HL-60/S4 treated with retinoic acid at 250 ng/mL for 4 days and 3 days (cell line): ENCODE data around the gene SBSN.

ENCODE experiments used
- in situ Hi-C: fragments of 300-500 bp; cut with MboI; formaldehyde crosslinking; loops from 2 replicates; pipeline ENCODE4 v1.7.0; 2022; ENCODE audit warnings: low sequenced_read_pairs

SBSN gene

DNA sequence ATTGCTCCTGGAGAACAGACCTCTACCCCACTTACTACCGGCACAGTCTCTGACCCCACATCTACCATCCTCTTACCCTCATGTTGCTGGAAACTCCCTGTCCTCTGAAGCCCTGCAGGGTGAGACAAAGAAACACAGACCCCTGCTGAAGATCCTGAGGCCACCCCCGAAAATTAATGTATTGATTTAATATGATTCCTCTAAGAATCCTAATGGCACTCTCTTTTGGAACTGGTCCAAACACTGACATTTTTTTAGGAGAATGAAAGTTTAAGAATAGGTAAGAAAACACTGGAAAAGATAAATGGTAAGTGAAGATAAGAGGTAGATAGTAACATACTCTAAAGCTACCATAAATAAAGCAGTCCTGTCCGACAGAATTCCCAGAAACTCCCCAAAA lies 20.0 kb downstream of the SBSN start:
- in situ Hi-C loops, result no loop called here

DNA sequence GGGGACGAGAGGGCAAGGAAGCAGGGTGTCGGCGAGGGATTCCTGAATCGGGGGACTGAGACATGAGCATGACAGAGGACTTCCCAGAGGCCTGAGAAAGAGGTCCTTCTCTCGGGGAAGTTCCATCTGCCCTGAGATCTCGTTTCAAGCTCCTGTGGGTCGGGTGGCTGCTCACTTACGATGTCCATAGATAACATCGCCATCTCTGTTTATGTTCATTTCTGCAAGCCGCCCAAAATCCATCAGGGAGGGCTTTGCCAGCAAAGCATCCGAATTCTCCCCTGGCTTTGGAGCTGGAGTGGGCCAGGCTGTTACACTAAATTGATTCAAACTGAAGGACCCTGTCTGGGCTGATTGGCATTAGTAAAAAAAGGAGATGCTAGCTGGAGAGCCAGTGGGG lies 20.6 kb downstream of the SBSN start:
- in situ Hi-C loops, result no loop called here

- in situ Hi-C loops, result no loop called here
These were observed 22.1 kb downstream of the SBSN start for GRCh38 chr19:35506011-35506410.

DNA sequence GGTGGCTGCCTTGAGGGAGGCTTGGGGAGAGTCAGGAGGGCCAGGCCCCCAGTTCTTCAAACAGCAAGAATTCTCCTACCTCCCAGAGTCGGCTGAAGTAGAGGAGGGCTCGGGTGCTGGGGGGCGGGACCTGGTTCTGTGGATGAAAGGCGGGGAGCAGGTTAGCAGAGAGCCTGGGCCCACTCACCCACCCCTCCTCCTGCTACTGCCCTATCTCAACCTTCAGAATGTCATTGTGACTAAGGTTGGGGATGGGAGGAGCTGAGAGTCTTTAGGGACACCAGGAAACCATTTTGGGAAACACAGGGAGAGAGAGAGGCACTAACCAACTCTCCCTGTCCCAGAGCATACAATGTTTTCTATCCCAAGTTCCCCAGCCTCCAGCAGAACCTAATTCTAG lies 25.4 kb downstream of the SBSN start:
- in situ Hi-C loops, result no loop called here

GRCh38 chr19:35501684-35502083 lies 26.4 kb downstream of the SBSN start:
- in situ Hi-C loops, result no loop called here

DNA sequence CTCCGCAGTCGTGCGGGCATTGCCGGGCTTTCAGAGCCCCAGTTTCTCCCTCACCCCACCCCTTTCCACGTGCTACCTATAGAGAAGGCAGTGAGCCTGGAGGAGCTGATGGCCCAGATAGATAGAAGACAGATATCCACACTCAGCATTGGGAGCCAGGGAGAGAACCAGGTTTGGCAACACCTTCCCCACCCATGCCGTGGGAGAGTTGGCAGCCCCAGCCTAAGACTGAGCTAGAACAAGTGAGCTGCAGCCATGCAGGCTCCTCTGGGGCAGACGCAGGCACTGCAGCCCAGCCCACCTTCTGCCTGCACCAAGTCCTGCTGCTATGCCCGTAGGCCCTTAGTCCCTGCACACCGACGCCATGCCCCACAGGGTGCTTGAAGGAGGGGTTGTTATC lies 27.5 kb downstream of the SBSN start:
- in situ Hi-C loops, result no loop called here

DNA sequence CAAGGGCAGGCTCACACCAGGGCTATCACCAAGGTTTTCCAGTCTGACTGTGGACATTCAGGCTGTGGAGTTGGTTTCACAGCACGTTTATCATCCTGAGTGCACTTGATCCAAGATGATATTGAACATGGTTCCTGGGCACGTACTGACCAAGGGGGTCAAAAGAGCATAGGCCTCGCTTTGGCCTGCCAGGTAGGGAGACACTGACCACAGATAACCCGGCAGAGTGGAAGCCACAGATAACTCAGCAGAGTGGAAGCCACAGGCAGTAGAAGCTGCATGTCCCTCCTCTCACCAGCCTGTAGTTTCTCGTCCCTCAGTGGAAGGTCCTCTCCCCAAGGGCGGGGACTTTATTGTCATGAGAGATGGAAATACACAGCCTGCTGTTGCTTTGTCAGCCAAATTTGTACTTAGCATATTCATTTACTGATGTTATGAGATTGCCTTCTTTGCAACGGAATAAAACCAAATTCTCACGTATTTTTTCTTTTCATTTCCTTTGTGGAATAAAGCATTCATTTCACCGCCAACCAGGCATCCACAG lies 29.1 kb downstream of the SBSN start:
- in situ Hi-C loops, result no loop called here

DNA sequence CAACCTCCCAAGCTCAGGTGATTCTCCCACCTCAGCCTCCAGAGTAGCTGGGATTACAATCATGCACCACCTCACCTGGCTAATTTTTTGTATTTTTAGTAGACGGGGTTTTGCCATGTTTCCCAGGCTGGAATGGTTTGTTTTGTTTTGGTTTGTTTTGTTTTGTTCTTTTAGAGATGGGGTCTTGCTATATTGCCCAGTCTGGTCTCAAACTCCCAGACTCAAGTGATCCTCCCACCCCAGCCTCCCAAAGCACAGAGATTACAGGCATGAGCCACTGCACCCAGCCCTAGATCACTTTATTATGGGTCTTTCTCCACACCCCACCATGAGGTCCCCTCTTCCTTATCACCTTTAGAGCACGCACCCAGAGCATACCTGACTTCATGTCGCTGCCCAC lies 29.9 kb downstream of the SBSN start:
- in situ Hi-C loops, result no loop called here

- in situ Hi-C loops, result no loop called here
These were observed 30.7 kb downstream of the SBSN start for GRCh38 chr19:35497406-35497805.

- in situ Hi-C loops, result no loop called here
These were observed 32.7 kb downstream of the SBSN start for GRCh38 chr19:35495107-35496064.

DNA sequence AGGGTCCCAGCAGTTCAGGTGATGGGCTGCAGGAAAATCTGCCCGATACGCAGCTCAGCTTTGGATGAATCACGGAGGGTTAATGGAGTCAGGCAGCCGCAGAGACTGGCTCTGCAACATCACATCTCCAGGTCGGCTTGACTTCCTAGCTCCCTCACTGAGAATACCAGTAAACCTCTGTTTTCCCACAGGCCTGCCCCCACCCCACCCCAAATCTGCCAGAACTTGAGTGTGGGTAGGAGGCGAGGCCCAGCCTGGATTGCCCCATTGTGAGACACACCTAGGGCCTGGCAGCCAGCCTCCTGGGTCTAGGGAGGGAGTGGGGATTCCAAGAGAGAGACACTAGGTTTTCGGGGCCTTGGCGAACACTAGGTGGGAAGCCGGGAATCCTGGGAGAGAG lies 34.1 kb downstream of the SBSN start:
- in situ Hi-C loops, result no loop called here

- in situ Hi-C loops, result no loop called here
These were observed 36.2 kb downstream of the SBSN start for GRCh38 chr19:35491836-35492360.

GRCh38 chr19:35490364-35490763 lies 37.7 kb downstream of the SBSN start, which contains the start of gene KRTDAP:
Gene KRTDAP (minus strand): TSS chr19:35490464. CDS start chr19:35490442, 22 bp downstream.
- in situ Hi-C loops, result no loop called here

DNA sequence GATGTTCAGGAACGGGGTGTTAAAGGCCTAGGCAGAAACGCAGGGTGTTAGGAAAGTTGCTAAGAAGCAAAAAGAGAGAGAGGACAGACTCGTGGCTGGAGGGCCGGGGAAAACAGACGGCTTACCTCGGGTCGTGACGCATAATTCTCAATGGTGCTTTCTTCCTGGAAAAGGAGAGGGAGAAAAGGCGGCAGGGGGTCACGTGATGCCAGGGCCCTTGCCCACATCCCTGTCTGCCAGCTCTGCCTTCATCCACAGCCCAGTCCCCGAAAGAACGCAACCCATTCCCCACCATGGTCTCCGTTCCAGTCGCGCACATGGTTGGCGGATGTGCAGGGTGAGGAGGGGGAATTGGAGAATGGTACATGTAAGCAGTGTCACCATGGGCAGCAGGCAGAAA lies 39.4 kb downstream of the SBSN start:
- in situ Hi-C loops, result no loop called here

DNA sequence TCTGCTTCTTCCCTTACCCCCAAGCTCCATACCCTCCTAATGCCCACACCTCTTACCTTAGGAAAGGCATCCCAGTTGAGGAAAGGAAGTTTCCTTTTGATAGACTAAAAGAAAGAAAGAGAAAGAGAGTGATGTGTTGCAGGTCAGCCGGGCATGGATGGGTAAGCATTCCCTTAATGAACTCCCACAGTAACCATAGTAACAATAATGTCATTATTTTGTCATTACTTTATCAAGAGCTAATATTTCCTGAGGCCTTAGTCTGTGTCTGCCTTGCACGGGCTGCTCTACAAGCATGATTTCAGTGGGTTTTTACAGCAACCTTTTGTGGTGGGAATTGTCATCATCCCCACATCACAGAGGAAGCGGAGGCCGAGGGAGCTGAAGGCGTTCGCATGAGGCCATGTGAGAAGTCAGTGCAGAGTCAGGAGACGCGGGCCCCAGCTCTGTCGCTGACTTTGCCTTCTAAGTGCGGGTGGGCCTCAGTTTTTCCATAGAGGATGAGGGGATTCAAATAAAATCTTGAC lies 40.4 kb downstream of the SBSN start:
- in situ Hi-C loops, result no loop called here

DNA sequence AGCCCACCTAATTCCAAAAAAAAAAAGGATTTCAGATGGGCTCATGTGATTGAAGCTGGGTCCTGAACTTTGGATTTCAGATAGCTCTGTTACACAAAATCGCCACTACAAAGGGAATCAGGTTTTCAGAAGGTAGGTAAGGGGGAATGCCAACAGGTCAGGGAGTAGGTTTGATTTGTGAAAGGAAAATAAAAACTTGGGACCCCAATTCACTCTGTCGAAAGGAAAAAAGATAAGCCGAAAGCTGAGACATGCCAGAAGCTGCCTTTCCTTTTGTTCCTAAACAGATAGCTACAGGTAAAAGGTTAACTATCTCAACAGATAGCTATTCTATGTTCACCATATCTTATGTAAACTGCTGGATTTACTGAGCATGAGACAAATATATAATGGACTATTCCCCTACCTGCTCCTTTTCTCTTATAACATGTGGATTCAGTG lies 41.8 kb downstream of the SBSN start:
- in situ Hi-C loops, result no loop called here

DNA sequence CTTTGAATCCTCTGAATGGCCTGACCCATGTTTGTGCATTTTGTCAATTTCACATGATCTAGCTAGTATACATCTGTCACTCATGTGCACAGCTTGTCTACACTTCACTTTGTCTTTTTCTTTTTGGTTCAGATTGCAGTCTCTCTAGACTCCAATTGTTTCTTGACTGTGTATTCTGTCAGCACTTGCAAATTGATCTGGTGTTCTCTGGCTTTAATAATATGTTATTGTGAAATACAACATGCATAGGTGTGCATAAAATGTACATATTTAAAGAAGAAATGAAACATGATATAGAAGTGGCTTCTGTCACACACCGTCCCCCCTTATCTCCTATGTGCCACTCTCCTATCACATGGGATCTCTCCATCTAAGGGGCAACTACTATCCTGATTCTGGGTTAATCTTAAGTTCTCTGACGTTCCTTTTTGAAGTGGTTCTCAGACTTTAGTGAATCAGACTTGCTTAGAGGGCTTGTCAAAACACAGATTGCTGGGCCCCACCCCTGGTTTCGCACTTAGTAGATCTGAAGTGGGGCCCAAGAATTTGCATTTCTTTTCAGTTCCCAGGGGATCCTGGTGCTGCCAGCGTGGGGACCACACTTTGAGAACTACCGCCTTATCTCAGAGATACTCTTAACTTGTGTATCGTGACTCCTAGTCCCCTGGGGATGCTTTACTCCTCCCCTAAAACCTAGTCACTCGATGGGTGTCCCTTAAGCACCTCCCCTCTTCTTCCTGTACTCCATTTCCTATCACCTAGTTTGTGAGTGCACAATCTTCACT lies 43.7 kb downstream of the SBSN start:
- in situ Hi-C loops, result no loop called here

- in situ Hi-C loops, result no loop called here
These were observed 45.0 kb downstream of the SBSN start for GRCh38 chr19:35483089-35483488.

DNA sequence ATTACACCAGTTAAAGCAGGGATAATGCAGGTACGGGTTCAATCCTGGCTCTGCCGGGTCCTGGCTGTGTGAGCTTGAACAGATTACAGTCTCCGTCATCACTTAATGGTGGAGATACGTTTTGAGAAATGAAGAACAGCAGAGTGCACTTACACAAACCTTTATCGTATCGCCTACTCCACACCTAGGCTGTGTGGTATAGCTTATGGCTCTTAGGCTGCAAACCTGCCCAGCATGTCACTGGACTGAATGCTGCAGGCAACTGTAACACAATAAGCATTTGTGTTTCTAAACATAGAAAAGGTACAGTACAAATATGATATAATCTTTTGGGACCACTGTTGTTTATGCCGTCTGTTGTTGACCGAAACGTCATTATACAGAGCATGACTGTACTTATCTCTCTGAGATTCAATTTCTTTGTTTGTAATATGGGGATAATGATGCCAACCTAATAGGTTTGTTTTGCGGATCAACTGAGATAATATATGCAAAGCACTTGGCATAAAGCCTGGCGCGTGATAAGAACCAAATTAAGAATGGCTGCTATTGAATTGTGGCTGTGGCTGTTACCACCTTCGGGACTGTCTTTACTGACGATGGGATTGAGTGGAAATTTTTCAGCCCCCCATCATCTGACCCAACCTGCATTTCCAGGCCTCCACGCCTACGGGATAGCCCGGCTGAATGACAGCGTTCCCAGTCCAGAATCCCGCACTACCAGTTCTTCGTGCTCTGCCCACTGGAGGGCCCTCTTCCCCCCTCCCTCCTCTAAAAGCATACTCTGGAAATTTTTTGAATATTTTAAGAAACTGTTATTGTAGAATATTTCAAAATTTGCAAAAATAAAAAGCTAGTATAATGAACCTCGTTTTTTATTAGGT lies 49.1 kb downstream of the SBSN start:
- in situ Hi-C loops, result no loop called here

DNA sequence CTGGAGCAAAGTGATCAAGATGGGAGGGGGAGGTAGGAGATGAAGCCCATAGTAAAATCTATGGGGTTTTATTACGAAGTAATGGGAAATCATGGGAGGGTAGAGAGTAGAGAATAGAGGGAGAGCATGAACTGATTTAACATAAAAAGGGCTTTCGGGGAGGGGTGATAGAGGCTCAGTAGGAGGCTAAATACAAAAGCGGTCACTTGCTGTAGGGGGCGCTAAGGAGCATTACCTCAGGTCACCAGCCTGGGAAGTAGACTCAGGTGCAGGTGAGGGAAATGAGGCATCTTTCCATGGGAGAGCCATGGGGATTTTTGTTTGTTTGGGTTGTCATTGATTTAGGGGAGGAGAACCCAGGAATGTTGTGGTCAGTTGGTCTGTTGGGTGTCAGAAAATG lies 52.0 kb downstream of the SBSN start:
- in situ Hi-C loops, result no loop called here
